ENCODE data around the gene SPATS2L. TPM values are rescaled to one million over a fixed set of nuclear protein-coding genes. Genes with fewer than 3 reads are reported as not detected.

SPATS2L gene
- total RNA-seq, 3 donors from 2014 or later, result 61.3 to 67.5 (median 64.5) TPM

DNA sequence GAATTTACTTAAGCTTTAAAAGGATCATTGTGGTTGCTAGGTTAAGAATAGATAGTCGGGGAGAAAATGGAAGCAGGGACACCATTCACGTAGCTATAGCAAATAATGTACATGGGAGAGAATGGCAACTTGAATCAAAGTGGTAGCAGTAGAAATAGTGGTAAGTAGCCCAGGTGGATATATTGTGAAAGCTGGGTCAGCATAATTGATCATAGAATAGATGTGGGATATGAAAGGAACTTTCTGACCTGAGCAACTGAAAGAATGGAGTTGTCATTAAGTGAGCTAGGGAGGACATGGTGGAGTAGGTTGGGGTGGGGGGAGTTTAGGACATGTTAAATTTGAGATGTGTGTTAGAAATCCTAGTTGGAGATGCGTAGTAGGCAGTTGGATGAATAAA, 221.7 kb downstream of the SPATS2L start:
- no peaks in the 10 kb centered on the region for H3K27me3 ChIP-seq
- DNase-seq (ENCODE audit: low spot score in 2 of 2), result no peak
- H3K4me1 ChIP-seq, result peaks cover 0 to 6% of the 10 kb centered on the region in 2 donors
- H3K27ac ChIP-seq, result no peak overlapping the region
- TF ChIP-seq POLR2AphosphoS5 (IDR thresholded peaks at IDR 0.05), result no peak
- TF ChIP-seq, protein P1, sequence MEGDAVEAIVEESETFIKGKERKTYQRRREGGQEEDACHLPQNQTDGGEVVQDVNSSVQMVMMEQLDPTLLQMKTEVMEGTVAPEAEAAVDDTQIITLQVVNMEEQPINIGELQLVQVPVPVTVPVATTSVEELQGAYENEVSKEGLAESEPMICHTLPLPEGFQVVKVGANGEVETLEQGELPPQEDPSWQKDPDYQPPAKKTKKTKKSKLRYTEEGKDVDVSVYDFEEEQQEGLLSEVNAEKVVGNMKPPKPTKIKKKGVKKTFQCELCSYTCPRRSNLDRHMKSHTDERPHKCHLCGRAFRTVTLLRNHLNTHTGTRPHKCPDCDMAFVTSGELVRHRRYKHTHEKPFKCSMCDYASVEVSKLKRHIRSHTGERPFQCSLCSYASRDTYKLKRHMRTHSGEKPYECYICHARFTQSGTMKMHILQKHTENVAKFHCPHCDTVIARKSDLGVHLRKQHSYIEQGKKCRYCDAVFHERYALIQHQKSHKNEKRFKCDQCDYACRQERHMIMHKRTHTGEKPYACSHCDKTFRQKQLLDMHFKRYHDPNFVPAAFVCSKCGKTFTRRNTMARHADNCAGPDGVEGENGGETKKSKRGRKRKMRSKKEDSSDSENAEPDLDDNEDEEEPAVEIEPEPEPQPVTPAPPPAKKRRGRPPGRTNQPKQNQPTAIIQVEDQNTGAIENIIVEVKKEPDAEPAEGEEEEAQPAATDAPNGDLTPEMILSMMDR (IDR thresholded peaks at IDR 0.05), result no peak
- intact Hi-C loops (cut with DNase I; ENCODE audit: low total_unique reads), result no loop called here
- H3K36me3 ChIP-seq, result no peaks in the 10 kb centered on the region
- H3K4me3 ChIP-seq, result no peak overlapping the region
- H3K9me3 ChIP-seq, result no peaks in the 10 kb centered on the region

Other genes starting within 250 kb of the SPATS2L start
- 10 to 100 TPM; 15.7 to 28.2 (median 23.3) TPM for gene KCTD18, start 203.4 kb downstream of the SPATS2L start, total RNA-seq
- gene SGO2, start 219.5 kb downstream of the SPATS2L start, total RNA-seq, result 1 to 10 TPM; 3.6 to 9.1 (median 4.6) TPM

Data from breast epithelium (tissue), 4 donors.